ENCODE results near the gene NLN.
"Not testable (repeated sequence)": the region's sequence is repeated elsewhere in the genome, so short reads cannot be mapped to it uniquely, and the experiment has no call there.

Gene NLN

DNA sequence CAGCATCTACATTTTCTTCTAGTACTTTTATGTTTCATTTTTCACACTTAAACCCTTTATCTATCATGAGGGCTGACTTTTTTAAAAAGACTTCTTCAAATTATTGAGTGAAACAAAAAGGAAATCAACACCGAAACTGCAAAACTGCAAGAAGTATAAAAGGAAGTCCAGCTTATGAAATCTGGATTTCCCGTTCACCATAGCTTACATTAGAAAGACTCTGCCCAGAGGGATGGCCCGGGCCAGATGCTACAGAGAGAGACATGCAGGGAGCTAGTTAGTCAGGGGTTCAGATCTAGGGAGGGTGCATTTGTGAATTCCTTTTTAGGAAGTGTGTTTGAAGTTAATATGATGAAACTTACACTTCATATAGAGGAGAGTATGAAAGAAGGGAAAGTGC lies 10.0 kb downstream of the NLN start:
- DNase-seq (ENCODE audit: low read depth) = not testable (repeated sequence)

DNA sequence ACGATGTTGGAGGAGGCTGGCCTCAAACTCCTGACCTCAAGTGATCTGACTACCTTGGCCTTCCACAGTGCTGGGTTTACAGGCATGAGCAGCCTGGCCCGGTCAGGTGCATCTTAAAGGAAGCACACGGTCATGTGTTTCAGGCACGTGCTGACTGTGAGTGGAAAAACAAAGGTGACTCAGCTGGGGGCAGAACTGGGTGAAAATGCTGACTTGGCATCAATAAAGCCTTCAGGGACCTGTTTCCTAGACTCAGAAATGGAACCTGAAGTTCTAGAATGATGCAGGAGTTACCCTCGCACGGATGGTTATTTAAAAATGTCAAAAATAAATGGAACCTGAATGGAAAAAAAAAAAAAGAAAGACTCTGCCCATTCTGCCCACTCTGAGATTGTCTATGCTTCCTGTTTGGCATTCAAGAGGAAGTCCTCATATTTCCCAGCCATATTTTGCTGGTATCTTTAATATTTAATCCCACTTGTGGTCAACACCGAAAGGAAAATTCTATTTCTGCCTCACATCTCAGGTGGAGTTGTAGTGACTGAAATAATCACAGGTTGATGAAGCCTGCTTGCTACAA lies 12.3 kb downstream of the NLN start:
- DNase-seq (ENCODE audit: low read depth) = not testable (repeated sequence)

DNA sequence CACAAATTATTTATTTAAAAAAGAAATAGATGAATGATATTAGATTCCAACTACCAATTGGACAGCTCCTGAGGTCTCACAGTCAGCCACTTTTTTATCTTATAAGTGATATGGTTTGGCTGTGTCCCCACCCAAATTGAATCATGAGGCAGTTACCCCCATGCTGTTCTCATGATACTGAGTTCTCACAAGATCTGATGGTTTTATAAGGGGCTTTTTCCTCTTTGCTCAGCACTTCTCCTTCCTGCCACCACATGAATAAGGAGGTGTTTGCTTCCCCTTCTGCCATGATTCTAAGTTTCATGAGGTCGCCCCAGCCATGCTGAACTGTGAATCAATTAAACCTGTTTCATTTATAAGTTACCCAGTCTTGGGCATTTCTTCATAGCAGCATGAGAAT lies 12.9 kb downstream of the NLN start:
- DNase-seq (ENCODE audit: low read depth) = no peak

DNA sequence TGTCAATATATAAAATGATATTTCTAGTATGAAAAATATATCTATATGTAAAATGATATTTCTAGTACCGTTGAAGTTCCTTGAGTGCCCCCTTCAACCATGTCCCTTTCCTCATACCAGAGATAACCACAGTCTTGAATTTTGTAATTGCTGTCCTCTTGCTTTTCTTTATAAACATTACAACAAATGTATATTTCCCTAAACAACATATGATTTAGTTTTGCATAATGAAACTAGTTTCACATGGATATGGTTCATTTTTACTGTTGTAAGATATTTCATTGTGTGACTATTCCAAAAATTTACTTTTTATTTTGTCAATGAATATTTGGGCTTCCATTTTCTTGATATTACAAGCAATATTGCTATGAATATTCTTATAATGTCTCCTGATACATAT lies 14.0 kb downstream of the NLN start:
- DNase-seq (ENCODE audit: low read depth) = no peak

DNA sequence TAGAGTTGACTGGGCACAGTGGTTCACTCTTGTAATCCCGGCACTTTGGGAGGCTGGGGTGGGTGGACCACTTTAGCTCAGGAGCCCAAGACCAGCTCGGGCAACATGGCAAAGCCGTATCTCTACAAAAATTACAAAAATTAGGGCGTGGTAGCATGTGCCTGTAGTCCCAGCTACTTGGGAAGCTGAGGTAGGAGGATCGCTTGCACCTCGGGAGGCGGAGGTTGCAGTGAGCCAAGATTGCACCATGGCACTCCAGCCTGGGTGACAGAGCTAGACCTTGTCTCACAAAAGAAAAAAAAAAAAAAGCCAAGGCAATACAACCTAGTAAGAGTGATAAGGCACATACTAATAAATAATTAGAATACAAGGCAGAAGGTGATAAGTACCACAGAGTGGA lies 15.8 kb downstream of the NLN start:
- DNase-seq (ENCODE audit: low read depth) = no peak

DNA sequence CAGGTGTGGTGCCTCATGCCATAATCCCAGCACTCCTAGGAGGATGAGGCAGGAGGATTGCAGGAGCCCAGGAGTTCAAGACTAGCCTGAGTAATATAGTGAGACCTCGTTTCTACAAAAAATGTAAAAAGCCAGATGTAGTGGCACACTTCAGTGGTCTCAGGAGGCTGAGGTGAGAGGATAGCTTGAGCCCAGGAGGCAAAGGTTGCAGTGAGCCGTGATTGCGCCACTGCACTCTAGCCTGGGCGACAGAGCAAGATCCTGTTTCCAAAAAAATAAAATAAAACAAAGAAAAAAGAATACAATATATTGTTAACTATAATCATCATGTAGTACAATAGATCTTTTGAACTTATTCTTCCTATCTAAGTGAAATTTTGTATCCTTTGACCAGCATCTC lies 16.3 kb downstream of the NLN start:
- no peak for DNase-seq (ENCODE audit: low read depth)

DNA sequence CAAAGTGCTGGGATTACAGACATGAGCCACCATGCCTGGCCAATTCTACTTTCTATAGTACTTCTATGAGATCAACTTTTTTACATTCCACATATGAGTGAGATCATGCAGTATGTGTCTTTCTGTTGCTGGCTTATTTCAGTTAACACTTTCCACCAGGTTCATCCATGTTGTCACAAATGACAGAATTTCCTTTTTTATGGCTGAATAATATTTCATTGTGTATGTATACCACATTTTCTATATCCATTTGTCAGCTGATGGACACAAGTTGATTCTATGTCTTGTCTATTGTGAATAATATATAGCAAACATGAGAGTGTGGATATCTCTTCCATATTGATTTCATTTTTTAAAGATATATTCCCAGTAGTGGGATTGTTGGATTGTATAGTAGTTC lies 17.2 kb downstream of the NLN start:
- no peak for DNase-seq (ENCODE audit: low read depth)

DNA sequence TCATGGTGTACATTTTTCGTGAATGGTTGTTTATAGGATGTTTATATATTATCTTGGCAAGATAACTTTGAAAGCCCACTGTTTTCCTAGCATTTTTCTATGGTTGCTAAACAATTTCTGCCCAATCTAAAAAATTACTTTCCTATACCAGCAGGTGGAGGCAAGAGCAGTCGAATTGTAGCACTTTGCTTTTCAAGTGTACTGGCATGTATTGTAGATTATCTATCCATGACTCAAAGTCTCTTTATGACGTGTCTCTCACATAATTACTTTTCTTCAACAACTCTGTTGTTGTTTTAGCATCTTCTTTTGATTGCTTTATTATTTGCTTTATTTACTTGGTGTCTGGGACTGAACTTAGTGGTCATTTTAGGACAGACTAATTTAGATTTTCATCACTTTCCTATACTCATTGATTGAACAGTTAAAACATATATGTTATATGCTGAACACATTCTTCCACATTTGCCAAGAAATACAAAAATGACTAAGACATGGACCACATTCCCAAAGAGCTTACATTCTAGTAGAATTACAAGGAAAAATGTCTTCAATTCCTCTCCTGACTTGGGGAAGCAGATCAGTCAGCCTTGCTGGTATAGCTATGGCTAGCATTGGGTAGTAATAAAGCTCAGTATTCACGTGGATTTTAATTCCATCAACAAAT lies 20.7 kb downstream of the NLN start:
- peak; percentile 60 for DNase-seq (ENCODE audit: low read depth)

DNA sequence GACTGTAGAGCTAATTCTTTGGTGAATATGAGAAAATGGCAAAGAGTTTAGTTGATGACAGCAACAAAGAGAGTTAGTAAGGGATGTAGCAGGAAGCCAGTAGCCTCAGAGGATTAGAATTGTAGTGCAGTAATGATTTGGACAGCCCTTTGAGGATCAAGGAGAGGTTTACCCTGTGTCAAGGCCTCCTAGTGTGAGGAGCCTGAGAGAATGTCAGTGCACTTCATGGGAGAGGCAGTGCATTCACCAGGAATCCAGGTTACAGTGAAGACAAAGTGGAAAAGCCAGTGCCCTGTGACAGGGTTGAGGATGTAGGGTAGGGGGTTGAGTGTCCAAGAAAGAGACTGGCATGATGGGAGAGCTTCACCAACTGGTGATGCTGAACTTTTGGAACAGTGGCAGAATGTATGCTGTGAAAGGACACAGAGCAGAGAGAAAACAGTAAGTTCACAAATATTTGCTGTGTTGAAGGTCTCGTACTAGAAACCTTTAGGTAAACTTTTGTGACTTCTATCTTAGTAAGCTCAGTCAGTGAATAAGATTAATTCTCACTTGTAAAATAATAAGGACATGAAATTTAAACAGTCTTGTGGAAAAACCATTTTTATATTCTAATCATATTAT lies 27.3 kb downstream of the NLN start:
- no peak for DNase-seq (ENCODE audit: low read depth)

DNA sequence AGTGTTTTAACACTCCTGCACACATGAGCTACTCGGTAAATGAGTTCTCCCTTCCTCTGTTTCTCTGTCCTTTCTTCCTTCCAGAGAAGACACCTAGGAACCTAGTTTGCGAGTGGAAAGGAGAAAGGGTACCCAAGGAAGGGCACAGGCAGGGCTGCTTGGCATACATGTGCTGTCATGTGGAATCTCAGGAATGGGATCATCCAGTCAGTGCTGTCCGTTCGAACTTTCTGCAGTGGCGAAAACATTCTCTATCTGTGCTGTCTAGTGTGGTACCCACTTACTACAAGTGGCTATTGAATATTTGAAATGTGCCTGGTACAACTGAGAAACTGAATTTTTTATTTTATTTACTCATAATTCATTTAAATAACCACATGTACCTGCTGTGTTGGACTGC lies 28.0 kb downstream of the NLN start:
- no peak for DNase-seq (ENCODE audit: low read depth)

DNA sequence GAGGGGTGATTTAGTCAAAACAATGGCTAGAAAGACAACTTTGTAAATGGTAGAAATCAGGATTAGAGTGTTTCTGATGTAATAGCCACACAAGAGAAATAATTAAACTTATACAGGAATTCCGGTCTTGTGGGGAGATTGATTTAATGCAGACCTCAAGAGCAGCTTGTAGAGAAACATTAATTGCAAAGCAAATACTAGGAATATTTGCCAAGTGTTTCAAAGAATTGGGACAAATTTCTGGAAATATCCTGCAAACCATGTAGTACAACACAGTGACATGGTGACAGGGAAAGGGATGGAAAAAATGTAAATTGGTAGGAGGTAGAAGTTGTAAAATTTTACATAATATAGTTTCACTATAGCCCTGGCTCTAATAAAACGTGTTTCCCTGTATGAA lies 28.9 kb downstream of the NLN start:
- DNase-seq (ENCODE audit: low read depth) = no peak

DNA sequence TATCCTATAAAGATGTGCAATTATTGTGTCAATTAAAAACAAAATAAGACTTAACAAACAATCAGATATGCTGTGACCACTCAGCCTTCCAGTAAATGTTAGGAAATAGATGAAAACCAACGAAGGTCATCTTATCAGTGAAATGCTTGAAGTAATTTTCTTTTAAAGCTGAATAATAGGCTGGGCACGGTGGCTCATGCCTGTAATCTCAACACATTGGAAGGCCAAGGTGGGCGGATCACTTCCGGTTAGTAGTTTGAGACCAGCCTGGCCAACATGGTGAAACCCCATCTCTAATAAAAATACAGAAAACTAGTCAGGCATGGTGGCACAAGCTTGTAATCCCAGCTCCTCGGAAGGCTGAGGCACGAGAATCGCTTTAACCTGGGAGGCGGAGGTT lies 31.2 kb downstream of the NLN start:
- no peak for DNase-seq (ENCODE audit: low read depth)

DNA sequence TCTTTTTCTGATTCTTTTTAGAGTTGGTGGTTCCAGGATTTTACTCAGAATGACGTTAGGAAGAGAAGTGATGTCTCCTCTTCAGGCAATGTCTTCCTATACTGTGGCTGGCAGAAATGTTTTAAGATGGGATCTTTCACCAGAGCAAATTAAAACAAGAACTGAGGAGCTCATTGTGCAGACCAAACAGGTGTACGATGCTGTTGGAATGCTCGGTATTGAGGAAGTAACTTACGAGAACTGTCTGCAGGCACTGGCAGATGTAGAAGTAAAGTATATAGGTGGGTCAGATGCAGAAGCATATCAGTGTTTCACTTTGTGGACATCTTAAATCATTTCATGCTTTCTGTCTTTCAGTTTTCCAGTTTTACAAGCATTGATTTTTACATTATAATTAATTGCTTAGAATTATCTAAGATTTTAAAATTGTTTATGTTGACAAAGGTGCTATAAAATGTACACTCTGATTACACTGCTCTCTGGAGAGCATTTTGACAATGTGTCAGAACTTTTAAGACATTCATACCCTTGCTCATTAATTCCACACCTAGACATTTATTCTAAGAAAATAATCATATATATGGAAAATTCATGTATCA lies 36.6 kb downstream of the NLN start:
- DNase-seq (ENCODE audit: low read depth) = no peak

DNA sequence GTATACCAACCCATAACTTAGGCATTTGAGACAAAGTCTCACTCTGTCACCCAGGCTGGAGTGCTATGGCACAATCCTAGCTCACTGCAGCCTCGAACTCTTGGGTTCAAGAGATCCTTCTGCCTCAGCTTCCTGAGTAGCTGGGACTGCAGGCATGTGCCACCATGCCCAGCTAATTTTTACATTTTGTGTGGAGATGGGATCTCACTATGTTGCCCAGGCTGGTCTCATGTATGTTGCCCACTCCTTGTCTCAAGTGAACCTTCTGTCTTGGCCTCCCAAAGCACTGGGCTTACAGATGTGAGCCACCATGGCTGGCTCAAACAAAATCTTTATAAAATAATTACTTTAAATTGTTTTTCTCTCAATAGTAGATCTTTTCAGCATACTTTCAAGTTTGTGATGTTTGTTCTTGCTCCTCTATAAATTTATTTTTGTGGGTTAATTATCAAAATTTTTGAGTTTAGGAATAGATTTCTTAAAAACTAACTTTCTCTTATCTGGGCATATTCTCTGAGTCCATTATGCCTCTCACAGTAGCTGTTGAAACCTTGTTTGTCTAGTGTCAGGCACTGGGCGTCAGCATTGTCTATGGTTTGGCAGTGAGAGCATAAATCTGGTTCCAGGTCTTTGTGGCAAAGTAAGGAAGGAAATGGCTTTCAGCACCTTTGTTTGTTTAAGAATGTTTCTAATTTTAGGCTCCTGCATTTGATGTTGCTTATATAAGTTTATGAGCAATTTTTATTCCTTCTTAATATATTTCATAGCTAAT lies 38.7 kb downstream of the NLN start:
- peak; percentile 46 for DNase-seq (ENCODE audit: low read depth)

DNA sequence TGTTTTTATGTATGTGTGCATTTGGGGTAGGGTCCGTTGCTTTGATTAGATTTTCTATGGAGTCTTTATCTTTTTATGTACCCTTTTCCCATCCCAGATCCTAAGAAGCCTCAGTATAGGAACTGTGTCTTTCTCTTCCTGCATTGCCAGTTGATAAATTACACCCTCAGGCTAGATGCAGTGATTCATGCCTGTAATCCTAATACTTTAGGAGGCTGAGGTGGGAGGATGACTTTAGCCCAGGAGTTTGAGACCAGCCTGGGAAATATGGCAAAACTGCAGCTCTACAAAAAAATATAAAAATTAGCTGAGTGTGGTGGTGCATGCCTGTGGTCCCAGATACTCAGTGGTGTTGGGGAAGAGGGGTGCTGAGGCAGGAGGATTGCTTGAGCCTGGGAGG lies 40.2 kb downstream of the NLN start:
- no peak for DNase-seq (ENCODE audit: low read depth)

DNA sequence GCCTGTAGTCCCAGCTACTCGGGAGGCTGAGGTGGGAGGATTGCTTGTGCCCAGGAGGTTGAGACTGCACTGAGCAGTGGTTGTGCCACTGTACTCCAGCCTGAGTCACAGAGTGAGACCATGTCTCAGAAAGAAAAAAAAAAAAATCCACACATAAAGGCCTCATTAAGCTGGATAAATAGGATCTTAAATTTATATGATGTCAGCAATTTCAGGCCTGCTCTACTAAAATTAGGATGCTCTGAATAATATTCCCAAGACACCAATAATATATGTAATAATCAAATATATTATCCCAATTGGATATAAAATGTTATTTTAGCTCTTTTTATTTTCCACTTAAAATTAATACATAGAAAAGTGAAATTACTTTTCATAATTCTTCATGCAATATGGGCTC lies 43.6 kb downstream of the NLN start:
- no peak for DNase-seq (ENCODE audit: low read depth)

DNA sequence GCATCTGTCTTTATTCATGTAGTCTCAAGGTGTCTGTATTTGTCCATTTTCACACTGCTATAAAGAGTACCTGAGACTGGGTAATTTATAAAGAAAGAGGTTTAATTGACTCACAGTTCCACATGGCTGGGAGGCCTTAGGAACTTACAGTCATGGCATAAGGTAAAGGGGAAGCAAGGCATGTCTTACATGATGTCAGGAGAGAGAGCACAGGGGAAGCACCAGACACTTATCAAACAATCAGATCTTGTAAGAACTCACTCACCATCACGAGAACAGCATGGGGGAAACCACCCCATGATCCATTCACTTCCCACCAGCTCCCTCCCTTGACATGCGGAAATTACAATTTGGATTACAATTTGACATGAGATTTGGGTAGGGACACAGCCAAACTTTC lies 44.2 kb downstream of the NLN start:
- DNase-seq (ENCODE audit: low read depth) = no peak

DNA sequence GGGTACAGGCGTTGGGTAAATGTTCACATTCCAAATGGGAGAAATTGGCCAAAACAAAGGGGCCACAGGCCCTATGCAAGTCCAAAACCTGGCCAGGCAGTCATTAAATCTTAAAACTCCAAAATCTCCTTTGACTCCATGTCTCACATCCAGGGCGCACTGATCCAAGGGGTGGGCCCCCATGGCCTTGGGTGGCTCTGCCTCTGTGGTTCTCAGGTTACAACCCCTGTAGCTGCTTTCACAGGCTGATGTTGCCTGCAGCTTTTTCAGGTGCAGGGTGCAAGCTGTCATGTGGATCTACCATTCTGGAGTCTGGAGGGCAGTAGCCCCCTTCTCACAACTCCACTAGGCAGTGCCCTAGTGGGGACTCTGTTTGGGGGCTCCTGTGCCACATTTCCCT lies 44.8 kb downstream of the NLN start:
- no peak for DNase-seq (ENCODE audit: low read depth)

DNA sequence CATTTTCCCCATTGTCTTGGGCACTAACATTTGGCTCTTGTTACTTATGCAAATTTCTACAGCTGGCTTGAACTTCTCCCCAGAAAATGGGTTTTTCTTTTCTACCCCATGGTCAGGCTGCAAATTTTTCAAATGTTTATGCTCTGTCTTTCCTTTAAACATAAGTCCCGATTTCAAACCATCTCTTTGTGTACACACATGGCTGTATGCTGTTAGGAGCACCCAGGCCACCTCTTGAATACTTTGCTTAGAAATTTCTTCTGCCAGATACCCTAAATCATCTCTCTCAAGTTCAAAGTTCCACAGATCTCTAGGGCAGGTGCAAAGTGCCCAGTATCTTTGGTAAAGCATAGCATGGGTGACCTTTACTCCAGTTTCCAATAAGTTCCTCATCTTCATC lies 45.6 kb downstream of the NLN start:
- DNase-seq (ENCODE audit: low read depth) = no peak

DNA sequence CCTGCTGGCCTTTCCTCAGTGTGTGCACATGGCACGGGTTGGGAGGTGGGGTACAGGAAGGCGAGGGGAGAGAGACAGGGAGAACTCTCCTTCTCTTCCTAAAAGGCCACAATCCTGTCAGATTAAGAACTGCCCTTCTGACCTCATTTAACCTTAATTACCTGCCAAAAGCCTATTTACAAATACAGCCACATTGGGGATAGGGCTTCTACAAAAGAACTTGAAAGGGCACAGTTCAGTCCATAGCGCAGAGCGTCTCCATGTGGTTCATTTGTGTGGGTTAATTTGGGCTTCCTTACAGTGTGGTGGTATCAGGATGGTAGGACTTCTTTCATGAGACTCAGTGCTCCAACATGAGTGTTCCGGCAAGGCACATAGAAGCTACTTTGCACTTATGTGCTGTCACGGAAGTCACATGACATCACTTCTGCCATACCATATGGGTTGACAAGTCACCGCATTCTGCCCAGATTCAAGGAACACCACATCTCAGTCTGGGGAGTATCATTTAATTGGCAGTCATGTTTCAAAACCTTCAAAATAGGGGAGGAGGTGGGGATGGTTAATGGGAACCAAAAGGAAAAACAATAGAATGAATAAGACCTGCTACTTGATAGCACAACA lies 46.8 kb downstream of the NLN start:
- no peak for DNase-seq (ENCODE audit: low read depth)

DNA sequence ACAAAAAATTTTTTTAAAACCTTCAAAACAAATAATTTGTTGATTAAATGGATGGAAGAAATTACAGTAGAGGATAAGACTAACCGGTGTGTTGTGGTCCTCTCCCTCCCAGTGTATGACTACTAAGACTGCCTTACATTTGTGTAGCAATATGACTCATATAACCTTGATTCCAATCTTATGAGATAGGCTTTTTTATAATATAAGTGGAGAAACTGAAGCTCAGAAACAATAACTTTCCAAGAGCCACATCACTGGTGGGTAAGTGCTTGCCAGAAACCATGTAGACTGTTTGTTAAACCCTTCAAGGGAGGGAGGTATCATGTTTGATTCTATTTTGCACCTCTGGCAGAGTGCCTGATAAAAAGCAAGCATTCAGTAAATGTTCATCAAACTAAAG lies 47.5 kb downstream of the NLN start:
- peak; percentile 65 for DNase-seq (ENCODE audit: low read depth)

DNA sequence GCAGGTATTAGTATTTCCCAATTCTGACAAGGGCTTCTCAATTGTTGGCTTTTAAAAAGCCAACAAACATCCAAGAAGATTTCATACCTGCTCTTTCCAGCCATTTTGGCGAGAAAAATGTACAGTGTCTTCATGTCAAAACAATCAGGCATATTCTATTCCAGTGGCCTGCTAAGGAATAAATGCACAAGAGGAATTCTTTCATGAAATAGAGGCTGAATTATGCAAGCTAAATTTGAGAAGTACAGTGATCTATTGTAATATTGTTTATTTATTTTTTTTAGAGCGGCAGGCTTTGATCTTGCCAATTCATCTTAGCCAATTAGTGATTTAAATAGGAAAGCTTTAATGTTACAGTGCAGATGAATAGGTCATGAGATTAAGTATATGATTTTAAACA lies 49.3 kb downstream of the NLN start:
- no peak for DNase-seq (ENCODE audit: low read depth)

Measured in GM04504 (cell line).